Suprapubic skin (tissue), 4 donors: Measurements from ENCODE around the gene ZSWIM8. TPM values are rescaled to one million over a fixed set of nuclear protein-coding genes. Genes with fewer than 3 reads are reported as not detected.

Source experiments
- DNase-seq, 2 donors: peaks; one replicate each; pipeline ENCODE4 v3.0.0-alpha.2; 2019; ENCODE audit warnings: low spot score in 2 of 2
- H3K27ac ChIP-seq: fragments of 200-600 bp; sonication (generic); one replicate; pipeline ENCODE4 v1.5.1; 2019
- H3K27me3 ChIP-seq: fragments of 200-600 bp; sonication (generic); one replicate; pipeline ENCODE4 v1.5.1; 2019
- H3K36me3 ChIP-seq: fragments of 200-600 bp; sonication (generic); one replicate; pipeline ENCODE4 v1.5.1; 2019
- H3K4me1 ChIP-seq: fragments of 200-600 bp; sonication (generic); one replicate; pipeline ENCODE4 v1.5.1; 2019
- H3K4me3 ChIP-seq: fragments of 200-600 bp; sonication (generic); one replicate; pipeline ENCODE4 v1.5.1; 2019; ENCODE audit warnings: mild to moderate bottlenecking
- H3K9me3 ChIP-seq: fragments of 200-600 bp; sonication (generic); one replicate; pipeline ENCODE4 v1.5.1; 2019
- EP300 ChIP-seq: sonication (generic); formaldehyde crosslinking; IDR thresholded peaks from one replicate; pipeline ENCODE4 v1.6.1; 2017; ENCODE audit warnings: antibody characterized with exemption
- POLR2A ChIP-seq, 2 donors: fragments of 450-650 bp; IDR thresholded peaks; one replicate each; pipeline ENCODE4 v1.6.1; 2017; ENCODE audit warnings: antibody characterized with exemption in 2 of 2, mild to moderate bottlenecking in 2 of 2, moderate library complexity in 2 of 2
- POLR2AphosphoS5 ChIP-seq, 3 donors: sonication (generic); formaldehyde crosslinking; IDR thresholded peaks; one replicate each; pipeline ENCODE4 v1.6.1; 2017; ENCODE audit warnings: antibody characterized with exemption in 3 of 3
- WGBS: methylation state at CpG from one replicate; pipeline ENCODE4 v1.1.5; 2018; 5-methylcytosine and 5-hydroxymethylcytosine counted together
- total RNA-seq, 4 donors: library from RNA; depleted of rRNA; stranded (reverse); fragments of >200 nt; gene quantifications; one replicate each; pipeline ENCODE4 v1.1.0, GENCODE V29; 2016
- TF ChIP-seq, protein P1 (sequence below), 2 donors: fragments of 200-600 bp in 1 of 2; fragments of 450-650 bp in 1 of 2; sonication (generic) in 1 of 2; IDR thresholded peaks; one replicate each; pipeline ENCODE4 v1.5.1; 2016 to 2019; ENCODE audit warnings: antibody characterized with exemption in 2 of 2, mild to moderate bottlenecking in 1 of 2, moderate library complexity in 1 of 2

Gene ZSWIM8
- total RNA-seq, 4 donors from 2014 or later = 86.4 to 203 (median 121) TPM

DNA sequence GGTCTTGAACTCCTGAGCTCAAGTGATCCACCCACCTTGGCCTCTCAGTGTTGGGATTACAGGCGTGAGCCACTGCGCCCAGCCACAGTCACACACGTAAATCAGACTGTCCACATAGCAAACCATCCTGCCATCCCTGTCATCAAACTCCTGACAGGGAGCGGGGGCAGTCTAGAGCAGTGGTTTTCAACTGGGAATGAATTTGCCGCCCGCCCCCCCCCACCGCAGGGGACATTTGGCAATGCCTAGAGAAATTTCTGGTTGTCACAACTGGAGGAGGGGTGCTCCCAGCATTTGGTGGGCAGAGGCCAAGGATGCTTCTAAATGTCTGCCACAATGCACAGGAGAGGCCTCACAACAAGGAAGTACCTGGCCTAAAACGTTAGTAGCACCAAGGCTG lies 64.8 kb downstream of the ZSWIM8 start:
- Histone ChIP-seq H3K4me3 (no peak overlapping the region), H3K4me1 (peaks cover 24% of the 10 kb centered on the region), H3K36me3 (peaks cover 52% of the 10 kb centered on the region), H3K27me3 (no peaks in the 10 kb centered on the region), H3K27ac (peak overlapping the region; percentile 39), H3K9me3 (no peaks in the 10 kb centered on the region)
- TF ChIP-seq POLR2AphosphoS5 (IDR thresholded peaks at IDR 0.05) = no peak
- TF ChIP-seq, protein P1, sequence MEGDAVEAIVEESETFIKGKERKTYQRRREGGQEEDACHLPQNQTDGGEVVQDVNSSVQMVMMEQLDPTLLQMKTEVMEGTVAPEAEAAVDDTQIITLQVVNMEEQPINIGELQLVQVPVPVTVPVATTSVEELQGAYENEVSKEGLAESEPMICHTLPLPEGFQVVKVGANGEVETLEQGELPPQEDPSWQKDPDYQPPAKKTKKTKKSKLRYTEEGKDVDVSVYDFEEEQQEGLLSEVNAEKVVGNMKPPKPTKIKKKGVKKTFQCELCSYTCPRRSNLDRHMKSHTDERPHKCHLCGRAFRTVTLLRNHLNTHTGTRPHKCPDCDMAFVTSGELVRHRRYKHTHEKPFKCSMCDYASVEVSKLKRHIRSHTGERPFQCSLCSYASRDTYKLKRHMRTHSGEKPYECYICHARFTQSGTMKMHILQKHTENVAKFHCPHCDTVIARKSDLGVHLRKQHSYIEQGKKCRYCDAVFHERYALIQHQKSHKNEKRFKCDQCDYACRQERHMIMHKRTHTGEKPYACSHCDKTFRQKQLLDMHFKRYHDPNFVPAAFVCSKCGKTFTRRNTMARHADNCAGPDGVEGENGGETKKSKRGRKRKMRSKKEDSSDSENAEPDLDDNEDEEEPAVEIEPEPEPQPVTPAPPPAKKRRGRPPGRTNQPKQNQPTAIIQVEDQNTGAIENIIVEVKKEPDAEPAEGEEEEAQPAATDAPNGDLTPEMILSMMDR (IDR thresholded peaks at IDR 0.05) = no peak
- no peak for TF ChIP-seq EP300
- TF ChIP-seq POLR2A (IDR thresholded peaks at IDR 0.05) = no peak
- no peak for DNase-seq
- WGBS = 86% methylated on average over 8 of the region's 8 CpGs

DNA sequence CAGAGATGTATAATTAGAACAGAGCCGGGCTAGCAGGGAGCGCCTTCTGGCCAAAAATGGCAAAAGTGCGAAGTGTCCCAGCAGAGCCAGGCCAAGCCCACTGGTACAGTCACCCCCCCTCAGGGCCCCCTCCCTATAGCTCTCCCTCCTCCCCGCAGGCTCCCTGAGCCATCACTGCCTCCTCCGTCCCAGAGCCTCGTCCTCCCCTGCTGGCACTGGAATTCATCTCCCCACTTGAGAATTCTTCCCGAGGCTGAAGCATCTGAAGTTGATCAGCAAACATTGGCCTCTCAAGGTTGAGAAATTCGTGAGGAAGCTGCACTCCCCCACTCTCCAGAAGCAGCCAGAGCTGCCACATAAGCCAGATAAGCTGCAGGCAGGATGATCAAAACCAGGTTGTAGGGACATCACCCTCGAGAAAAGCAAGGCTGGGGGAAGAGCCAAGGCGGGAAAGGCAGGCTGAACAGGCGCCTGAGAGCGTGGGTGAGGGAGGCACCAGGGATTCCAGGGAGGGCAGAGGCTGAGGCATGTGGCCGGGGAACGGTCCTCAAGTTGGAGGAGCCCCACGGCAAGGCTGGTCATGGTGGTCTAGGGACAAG lies 65.6 kb downstream of the ZSWIM8 start:
- TF ChIP-seq, protein P1 (IDR thresholded peaks at IDR 0.05) = no peak
- TF ChIP-seq EP300 (no peak), POLR2A (IDR thresholded peaks at IDR 0.05) (no peak), POLR2AphosphoS5 (IDR thresholded peaks at IDR 0.05) (no peak)
- WGBS = 51% methylated on average over 12 of the region's 15 CpGs
- Histone ChIP-seq H3K4me3 (no peak overlapping the region), H3K27ac (peak overlapping the region; percentile 39), H3K9me3 (no peaks in the 10 kb centered on the region), H3K27me3 (no peaks in the 10 kb centered on the region), H3K4me1 (peaks cover 29% of the 10 kb centered on the region), H3K36me3 (peaks cover 55% of the 10 kb centered on the region)
- peak in 1 of 2 donors; percentile 78 for DNase-seq

Other genes starting within 250 kb of the ZSWIM8 start
- gene USP54, start 194.3 kb upstream of the ZSWIM8 start, total RNA-seq = 100 to 1,000 TPM in 1 of 4 donors, 10 to 100 TPM in 3; 52.2 to 110 (median 79.5) TPM
- 1 to 10 TPM in 1 of 4 donors, under 1 TPM in 1, not detected in 2; 0.73 to 1.3 TPM for gene MYOZ1, start 144.1 kb upstream of the ZSWIM8 start, total RNA-seq
- gene SYNPO2L, start 129.6 kb upstream of the ZSWIM8 start, total RNA-seq = not detected
- gene AGAP5, start 87.5 kb upstream of the ZSWIM8 start, total RNA-seq = 10 to 100 TPM in 1 of 4 donors, 1 to 10 TPM in 3; 2.1 to 10.1 (median 5.8) TPM
- 10 to 100 TPM; 68.8 to 74.4 (median 70.8) TPM for gene SEC24C, start 41.2 kb upstream of the ZSWIM8 start, total RNA-seq
- gene CHCHD1, start 3.6 kb upstream of the ZSWIM8 start, total RNA-seq = 10 to 100 TPM; 12.7 to 26.0 (median 22.5) TPM
- gene NDST2, start 26.0 kb downstream of the ZSWIM8 start, total RNA-seq = 10 to 100 TPM; 27.4 to 56.5 (median 37.6) TPM
- 10 to 100 TPM; 16.9 to 35.2 (median 20.6) TPM for gene CAMK2G, start 88.9 kb downstream of the ZSWIM8 start, total RNA-seq
- 10 to 100 TPM in 2 of 4 donors, 1 to 10 TPM in 2; 8.4 to 19.1 (median 10.8) TPM for gene PLAU, start 125.5 kb downstream of the ZSWIM8 start, total RNA-seq
- gene VCL, start 212.5 kb downstream of the ZSWIM8 start, total RNA-seq = 10 to 100 TPM; 54.8 to 92.9 (median 64.7) TPM